ENCODE data around the gene KCTD16.

The KCTD16 gene

DNA sequence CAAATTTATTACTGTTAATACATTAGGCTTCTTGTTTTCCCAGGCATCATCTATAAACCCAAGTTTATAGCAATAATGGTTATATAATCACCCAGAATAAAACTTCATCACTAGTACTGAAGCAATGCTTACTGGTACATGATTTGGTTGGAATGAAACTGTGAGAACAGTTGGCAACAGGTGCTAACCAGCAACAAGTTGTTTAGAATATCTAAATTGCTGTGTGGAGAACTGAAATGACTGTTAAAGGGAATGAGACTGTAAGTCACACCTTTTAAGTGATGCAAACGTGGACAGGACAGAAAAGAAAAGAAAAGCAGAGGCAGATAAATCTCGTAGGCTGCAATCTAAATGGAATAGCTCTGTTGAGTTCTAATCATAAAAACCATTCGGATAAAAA lies 2.7 kb upstream of the KCTD16 start:
- DNase-seq: no peak

DNA sequence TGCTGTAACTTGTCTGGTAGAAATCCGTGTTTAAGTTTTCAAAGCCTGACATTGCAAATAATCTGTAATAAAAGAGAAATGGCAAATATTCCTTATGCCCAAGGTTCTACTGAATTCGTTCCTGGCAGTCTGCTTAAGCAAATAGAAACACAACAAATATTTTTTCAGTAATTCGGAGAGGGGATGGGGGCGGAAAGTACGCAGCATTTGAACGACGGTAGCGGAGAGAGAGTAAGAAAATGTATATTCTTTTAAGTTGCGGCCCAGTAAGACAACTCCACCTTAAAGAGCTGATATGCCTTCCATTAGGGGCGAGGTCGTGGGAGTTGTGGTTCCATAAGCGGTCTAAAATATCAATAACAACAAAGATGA lies 783 bp upstream of the KCTD16 start:
- DNase-seq: no peak

DNA sequence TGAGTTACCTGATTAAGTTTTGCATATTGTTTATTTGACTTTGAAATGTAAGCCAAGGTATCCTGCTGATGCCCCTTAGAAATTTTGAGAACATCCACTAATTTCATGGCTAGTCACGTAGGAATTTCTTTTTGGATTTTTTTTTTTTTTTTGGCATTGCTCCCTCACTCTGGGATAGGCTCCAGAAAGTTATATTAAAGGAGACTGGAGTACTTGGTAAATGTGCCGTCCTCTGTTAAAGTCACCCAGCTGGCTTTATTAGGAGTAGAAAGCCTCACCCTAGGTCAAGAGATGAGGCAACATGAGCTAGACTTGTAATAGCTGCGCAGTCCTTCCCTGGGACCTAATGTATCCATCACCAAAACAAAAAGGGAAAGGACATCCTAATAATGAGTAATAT lies 3.1 kb downstream of the KCTD16 start:
- DNase-seq: no peak

DNA sequence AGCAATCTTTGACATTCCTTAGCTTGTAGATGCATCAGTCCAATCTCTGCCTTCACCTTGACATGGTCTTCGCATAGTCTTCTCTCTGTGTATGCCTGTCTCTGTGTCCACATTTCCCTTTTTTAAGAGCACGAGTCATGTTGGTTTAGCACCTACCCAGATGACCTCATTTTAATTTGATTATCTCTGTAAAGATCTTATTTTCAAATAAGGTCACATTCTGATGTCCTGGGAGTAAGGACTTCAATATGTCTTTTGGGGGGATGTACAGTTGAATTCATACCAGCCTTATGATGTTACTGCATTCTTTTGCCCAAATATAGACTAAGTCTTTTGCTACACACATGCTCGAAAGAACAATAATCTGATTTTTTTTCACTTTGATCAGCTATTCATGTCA lies 6.9 kb downstream of the KCTD16 start:
- no peak for DNase-seq

DNA sequence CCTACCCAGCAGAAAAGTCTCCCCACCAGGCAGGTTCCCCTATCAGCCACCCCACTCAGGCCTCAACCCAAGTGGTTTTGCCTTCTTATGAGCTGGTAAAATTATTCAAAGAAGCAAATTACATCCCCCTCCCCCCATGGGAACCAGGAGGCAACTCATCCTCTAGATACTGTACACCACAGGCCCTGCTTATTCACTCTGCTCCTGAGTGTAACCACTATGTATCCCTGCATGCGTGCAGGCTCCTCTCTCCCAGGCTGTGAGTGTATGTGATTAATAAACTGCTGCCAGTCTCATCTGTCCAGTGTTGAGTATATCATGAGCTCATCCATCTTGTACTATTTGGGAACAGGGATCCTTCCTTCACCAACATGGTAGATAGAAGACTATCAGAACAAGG lies 8.6 kb downstream of the KCTD16 start:
- no peak for DNase-seq

DNA sequence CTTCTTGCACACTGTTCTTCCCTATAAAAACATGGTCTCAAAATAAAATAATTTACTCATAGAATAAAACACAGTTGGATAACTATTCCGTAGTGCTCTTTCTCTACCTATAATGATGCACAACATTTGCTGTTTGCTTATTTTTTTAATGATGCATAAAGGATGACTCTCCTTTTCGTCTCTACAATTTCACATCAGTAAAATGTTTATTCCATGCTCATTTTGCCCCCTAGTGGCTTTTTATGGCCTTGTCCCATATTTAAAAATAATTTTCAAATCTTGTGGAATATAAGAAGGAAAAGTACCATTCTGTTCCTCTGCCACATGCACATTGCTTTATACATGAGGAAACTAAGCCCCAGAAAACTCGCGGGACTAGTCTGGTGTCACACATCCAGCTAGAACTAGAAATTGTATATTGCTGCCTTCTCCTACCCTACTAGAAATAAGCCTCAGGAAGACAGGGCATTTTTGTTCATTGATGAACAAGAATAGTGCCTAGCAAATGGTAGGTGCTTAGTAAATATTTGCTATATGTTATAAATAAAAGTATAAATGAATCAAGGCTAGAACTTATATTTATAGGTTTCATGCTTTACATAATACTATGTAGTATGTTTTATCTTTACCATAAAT lies 12.7 kb downstream of the KCTD16 start:
- DNase-seq: peak; percentile 55

DNA sequence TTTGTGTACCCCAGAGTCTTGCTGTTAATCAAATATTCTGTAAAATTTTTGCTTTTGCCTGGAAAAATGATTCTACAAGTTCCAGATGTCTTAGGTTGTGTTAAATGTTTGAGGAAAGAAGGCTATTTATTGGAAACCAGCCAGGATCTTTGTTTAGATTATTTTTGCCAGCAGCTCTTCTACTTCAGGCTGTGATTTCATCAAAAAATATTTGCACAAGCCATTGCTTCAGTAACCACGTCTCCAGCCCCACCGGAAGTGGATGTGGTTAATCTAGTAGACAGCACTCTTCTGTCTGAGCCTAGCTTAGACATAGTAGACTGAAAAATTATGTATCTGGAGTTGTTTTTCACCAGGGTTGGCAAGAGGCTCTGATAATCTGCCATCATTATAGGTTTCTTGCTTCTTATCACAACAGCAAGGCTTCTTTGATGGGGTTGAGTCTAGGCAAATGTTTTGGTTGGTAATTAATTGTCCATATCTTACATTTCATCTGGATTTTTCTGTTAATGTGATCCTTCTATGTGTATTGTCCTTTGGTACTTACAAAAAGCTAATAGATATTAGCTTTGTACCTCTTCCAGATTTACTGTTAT lies 17.1 kb downstream of the KCTD16 start:
- peak; percentile 69 for DNase-seq

DNA sequence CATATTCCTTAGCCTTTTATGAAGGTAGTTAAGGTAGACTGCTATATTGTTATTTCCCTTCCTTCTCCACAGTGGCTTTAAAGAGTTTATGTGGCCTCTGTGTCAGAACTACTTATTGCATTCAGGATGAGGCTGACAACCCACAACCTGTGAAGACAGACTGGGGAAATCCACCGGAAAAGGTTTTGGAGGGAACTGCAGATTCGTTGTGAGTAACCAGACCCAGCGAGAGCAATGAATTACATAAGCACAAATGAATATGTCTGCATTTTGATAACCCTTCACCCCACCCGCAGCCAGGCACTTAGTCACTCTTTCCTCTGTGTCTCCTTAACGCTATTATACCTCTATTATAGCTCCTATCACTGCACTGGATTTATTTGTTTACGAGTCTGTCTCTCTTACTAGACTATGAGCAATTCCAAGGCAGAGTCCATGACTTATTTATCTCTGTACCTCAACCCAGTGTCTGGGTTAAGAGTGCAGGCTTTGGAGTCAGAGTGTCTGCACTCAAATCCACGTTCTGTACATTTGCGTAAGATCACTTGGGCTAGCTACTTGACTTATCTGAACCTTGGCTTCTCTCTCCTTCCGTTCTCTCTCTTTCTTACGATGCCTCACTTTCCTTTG lies 19.2 kb downstream of the KCTD16 start:
- DNase-seq: peak; percentile 89

DNA sequence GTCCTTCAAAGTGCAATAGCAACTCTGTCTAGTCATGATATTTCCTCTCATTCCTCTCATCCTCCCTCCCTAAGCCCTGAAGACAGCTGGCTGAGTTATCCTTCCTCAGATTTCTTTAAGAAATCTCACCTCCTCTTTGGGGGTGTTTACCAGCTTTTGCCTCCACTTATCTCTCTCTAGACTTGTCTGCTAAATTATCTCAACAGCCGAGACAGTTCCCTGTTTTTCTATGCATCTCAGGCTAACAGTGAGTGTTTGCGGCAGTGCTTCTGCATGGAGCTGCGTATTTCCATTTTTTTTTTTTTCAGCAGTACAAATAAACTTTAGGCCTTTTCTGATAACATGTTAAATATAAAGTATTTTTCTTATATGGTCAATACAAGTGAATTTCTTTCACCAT lies 20.9 kb downstream of the KCTD16 start:
- DNase-seq: no peak

DNA sequence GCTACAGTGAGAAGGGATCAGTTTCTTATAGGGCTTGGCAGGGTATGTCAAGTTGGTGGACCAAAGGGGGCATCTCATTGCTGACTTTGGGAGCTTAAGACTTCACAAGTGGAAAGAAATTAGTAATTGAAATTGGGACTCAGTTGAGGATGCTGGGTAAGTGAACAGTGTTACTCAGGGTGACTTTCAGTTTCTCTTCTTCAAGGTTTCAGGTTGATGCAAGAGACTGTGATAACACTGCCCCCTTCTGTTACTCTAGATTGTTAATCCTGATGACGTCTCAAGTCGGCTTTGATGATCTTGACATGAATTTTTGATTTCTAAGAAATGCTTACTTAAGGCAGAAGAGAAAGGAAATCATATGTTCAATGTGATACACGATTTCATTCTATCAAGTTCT lies 21.3 kb downstream of the KCTD16 start:
- peak; percentile 87 for DNase-seq

DNA sequence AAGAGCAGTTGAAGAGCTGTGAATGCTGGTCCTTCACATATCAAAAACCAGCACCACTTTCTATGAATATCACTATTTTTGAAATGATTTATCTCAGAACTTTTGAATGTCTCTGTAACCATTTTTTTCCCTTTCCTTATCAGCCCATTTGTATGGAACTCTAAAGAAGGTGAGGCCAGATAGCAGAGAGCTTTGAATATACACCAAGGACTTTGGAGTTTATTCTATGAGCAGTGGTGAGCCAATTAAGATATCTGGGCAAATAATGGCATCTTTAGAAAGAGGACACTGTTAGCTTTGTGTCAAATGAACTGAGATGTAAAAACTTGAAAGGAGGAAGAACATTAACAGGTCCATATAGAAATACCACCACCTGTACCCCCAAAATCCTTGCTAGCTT lies 22.0 kb downstream of the KCTD16 start:
- no peak for DNase-seq

DNA sequence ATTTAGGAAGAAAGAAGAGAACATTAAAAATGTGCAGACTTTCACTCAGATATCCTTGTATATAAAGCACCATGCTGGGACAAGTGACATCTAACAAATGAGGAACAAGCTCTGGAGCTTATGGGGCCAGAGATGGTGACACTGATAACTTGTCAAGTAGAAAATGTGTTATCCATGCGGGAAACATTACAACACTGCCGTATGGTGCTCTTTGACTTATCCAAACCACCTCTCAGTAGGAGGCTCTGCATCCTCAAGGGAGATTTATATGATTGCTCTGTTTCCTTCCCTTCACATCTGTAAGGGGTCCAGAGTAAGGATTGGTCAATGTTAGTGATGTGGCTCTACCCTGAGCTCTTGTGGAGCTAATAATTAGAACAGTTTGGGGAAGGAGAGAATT lies 23.5 kb downstream of the KCTD16 start:
- no peak for DNase-seq

DNA sequence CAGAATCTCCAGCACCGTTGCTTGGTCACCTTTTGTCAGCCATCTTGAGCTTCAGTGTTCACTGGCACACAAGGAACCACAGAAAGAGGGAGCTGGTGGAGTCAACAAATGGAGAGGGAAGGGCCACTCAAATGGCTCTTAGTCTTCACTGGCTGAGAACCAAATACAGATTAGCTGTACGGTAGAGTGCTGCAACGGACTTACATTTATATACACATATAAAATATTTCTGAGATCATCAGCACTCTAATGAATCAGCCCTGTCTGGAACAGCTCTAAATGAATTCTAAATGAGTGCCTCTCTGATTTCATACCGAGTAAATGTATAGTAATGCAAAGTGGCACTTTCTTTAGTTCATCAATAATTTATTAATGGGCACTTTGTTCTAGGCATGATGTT lies 24.8 kb downstream of the KCTD16 start:
- no peak for DNase-seq

DNA sequence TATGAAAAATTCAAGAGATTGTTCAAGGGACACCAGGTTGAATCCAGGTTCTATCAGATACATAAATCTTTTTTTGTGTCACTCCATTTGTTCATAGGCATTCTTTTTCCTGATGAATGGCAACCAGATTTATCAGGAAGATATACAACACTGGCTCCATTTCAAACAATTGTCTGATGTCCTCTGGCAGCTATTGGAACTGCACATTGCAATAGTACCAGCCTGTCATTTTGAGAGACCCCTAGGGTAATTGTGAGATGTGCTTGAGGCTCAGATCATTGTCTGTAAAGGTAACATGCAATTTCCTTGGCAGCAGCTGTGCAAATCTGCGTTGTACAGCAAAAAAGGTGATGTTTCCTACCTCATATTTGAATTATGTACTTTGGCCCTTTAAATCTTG lies 25.9 kb downstream of the KCTD16 start:
- no peak for DNase-seq

DNA sequence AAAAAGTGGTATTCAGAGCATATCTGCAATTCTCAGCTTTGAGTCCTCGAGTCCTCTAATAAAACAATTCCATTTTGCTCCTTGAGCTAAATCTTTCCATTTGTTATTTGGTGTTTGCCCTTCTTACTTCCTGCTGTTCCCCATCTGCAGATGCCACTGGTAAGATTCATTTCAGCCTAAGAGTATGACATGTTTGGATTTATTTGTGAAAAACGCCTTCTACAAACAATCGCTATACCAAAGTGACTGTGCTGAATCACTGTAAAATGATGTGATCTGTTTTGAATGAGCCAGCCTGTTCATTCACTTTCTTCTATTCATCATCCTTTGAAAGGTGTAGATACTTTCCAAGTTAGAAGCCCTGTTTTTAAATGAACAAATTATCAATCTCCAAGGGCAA lies 27.7 kb downstream of the KCTD16 start:
- no peak for DNase-seq

DNA sequence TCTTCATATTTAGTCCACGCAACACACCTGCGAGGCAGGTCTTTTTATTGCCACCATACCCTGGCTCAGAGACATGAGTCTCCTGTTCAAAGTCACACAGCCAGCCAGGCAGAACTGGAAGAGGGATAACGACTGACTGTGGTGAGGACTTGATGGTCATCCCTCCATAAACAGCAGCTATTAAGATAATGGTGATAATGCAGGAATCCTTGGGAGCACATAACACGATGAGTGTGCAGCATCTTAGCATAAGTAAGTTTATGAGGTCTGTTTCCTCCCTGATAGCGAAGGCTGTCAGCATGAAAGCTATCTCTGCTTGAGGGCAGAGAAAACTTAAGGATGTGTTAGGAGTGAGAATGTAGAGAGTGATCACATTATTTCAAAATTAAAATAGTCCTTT lies 30.9 kb downstream of the KCTD16 start:
- no peak for DNase-seq

DNA sequence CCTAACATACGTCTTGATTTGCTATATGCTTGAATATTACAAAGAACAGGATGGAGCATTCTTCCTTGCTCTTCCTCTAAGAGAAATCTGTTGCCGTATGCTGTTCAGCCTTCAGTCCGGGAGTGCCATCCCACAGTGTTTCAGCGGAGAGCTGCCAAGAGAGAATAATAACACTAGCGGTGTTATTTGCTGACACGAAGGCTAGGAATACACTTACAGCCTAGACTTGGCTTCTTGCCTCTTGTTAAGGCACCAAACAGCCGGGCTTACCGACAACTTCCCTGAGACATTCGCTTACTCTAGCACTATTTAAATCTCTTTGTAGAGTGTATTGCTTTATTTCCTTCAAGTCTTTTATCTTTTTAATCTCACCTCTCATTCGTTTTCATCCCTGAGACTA lies 31.4 kb downstream of the KCTD16 start:
- DNase-seq: no peak

DNA sequence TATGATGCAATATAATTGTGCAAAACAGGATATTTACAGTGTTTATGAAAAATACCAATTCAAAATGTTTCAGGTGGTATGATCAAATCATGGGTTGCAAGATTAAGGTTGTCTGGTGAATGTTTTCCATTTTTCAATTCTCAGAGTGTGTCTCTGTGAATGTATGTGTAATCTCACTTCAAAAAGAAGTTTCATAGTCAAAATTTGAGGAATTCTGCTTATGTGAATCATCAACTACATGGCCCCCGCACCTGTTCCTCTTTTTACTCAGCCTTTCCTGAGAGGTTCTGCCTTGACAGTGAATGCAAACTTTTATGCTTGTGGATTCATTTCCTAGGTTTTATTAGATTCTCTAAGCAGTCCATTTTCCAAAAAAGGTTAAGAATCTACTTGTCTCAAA lies 32.1 kb downstream of the KCTD16 start:
- DNase-seq: peak; percentile 18

DNA sequence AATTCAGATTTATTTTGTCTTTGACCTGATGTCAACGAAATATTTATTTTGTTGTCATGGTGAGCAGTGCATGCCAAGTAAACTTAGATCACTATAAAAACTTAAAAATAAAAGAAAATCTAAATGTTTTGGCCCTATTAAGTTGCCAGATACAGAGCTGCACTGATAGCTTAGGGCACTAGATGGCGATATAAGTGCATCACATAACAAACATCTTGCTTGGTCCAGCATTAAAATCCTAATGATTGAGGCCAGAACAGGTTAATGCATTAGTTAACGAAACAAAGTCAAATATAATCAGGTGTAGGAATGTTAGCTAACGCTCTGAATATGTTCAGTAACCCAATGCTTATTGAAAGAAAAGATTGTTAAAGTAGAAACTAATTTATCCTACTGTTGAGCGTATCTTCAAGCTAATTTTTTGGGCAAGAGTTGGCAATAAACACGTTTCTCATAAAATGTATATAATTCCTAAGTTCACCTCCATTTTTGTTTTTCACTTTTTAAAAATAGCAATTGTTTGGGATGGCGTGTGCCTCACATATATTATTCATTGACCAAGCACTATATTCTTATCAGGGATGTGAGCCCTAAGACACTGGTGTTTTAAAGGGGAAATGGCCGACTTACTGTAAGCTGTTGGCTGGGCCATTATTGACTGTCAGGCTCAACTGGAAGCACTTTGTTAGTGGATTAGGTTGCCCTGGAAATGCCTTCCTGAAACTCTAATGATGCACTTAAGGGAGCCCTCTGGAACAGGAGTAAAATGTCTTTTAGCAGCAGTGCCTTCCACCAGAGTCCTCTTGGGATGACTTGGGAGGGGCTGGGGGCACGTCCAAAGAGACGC lies 33.3 kb downstream of the KCTD16 start:
- peak; percentile 70 for DNase-seq

DNA sequence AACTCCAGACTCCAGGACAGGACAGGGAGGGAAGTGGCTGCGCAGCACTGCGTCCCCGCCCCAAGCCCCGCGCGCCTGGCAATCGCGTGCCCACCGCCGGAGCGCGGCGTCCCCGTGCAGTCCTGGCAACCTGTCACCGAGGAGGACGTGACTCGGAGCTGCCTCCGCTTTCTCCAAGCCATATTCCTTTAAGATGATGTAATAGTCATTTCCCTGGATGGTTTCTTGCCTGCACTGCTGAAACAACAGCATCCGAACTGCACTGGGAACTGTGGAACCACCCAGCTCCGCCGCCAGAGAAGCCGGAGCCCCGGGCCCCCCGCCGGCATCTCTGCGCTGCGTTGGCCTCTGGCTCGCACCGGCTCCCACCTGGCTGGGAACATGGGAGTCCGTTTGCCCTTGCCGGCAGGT lies 34.5 kb downstream of the KCTD16 start:
- no peak for DNase-seq

DNA sequence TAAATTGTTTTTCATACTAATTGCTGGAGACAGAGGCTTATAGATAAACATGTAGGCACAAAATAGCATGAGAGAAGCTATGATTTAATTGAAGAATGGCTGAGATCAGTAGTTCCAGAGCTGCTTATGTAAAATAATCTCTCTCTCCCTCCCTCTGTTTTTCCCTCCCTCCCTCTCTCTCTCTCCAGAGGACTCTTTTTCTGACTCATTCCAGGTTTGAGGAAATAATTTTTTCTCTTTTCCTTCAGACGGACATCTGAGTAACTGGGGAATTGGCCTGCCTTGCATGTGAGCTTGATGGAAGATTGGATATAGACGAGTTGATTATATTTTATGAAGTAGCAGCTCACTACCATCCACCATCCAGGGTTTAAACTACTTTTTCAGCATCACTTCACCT lies 35.5 kb downstream of the KCTD16 start:
- DNase-seq: no peak

DNA sequence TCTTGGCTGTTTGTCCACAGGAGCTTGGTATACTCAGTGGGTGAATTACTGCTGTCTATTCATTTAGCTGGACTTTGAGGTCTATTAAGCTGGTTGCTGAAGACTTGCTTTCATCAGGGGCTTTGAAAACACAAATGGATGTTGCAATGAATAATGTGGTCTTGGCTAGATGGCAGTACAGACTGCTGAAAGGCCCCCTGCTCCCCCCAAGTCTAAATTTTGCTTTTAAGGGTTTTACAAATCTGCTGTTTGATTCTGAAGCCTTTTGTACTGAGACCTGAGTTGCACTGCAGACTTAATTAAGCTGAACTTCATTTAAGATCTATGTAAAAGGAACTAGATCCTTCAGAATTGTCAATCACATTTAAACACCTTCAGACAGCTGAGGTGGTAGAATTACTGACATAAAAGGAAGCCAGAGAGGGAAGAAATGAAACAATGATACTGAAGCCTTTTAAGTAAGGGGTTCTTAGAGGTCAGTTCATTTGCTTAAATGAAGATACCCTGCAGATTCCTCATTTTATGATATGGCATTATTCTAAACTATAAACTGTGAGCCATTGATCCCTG lies 37.3 kb downstream of the KCTD16 start:
- no peak for DNase-seq

DNA sequence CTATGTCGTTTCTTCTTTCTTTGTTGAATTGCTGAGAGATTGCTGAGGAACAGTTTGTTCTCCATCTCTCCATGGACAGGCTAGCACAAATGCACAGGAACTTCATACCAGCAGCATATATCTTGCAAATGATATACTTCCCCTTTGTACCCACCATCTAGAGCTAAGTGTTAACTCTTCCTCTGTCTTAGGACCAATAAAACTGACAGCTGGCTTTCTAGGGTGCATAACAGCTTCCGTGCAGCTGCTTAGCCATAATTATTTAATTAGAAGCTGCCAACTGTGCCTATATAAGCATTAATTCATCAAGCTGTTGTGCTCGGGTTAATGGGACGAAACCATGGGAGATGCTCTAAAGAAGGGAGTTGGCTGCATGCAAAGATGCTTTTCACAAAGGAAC lies 38.7 kb downstream of the KCTD16 start:
- no peak for DNase-seq

DNA sequence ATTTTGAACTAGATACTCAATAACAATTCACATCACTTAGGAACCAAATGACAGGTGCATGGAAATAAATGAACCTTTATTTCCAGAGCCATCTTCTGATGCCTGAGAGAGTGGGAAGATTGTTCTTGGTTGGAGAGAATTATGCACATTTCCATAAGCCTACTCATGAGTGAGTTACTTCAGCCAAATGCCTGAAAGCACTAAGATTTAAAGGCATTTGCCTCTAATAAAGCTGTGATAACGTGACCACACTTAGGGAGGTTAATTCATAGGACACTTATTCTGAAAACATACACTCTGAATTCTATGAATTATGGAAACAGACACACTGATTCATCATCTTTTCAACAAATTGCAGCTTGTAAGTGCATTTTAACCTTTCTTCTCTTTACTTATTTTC lies 40.0 kb downstream of the KCTD16 start:
- no peak for DNase-seq

All from suppressor macrophage treated with lipopolysaccharide for 4 hours (primary cell).